HG02610 (cell line): ENCODE results near the gene MRPL14.

Experiments
- ATAC-seq: cut with Tn5 transposase; IDR thresholded peaks from one replicate; pipeline ENCODE4 v1.9.1; 2021; ENCODE audit warnings: mild to moderate bottlenecking, moderate library complexity; ENCODE audit not compliant: unreplicated experiment

Gene MRPL14

GRCh38 chr6:44127186-44128019, at the start of gene MRPL14, which contains the start of gene TMEM63B:
Gene MRPL14, minus strand, starts transcription at chr6:44127452. Its CDS starts 10,841 bp downstream, at chr6:44116611.
Gene TMEM63B, plus strand, starts transcription at chr6:44127554. Its CDS starts 7,031 bp downstream, at chr6:44134585.
- ATAC-seq = peak; percentile 71

- ATAC-seq = no peak
Measured at GRCh38 chr6:44176130-44176761, 49.0 kb upstream of the MRPL14 start.

DNA sequence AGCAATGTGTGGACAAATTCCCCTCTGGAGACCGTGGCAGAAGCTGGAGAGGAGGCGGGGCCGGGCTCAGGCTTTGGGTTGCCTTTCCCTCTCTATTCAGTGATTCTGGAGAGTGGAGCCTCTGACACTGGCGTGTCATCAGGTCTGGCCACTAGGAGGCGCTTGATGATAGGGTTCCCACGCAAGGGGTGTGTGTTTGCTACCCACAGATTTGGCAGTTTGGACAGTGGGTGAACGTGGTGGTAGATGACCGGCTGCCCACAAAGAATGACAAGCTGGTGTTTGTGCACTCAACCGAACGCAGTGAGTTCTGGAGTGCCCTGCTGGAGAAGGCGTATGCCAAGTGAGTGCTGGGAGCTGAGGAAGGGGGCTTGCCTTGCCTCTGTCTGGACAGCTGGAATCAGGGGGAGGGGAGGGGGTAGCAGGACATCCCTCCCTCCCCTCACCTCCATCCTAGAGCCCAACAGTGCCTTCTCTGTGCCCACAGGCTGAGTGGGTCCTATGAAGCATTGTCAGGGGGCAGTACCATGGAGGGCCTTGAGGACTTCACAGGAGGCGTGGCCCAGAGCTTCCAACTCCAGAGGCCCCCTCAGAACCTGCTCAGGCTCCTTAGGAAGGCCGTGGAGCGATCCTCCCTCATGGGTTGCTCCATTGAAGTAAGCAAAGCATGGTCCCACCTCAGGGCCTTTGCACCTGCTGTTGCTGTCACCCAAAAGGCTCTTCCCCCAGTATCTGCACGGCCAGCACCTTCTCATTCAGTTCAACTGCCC, 45.7 kb upstream of the MRPL14 start:
- ATAC-seq = peak; percentile 46

DNA sequence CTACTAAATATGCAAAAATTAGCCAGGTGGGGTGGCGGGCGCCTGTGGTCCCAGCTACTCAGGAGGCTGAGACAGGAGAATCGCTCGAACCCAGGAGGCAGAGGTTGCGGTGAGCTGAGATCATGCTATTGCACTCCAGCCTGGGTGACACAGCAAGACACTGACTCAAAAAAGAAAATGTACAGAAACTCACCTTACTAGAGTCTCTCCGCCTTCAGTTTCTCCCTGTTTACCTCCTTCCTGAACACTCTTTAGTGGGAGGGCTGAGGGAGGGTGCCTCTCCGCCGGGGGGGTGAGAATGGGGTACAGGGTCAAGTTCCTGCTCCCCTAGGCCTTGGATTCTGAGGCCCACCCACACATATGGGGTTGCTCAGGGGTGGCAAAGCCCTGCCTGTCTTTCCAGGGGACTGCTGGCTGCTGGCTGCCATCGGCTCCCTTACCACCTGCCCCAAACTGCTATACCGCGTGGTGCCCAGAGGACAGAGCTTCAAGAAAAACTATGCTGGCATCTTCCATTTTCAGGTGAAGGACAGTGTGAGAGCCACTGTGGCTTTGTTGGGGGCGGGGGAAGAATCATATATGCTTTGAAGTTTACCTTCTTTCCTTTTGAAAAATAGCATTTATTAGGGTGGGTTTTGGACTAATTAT, 44.8 kb upstream of the MRPL14 start:
- no peak for ATAC-seq

DNA sequence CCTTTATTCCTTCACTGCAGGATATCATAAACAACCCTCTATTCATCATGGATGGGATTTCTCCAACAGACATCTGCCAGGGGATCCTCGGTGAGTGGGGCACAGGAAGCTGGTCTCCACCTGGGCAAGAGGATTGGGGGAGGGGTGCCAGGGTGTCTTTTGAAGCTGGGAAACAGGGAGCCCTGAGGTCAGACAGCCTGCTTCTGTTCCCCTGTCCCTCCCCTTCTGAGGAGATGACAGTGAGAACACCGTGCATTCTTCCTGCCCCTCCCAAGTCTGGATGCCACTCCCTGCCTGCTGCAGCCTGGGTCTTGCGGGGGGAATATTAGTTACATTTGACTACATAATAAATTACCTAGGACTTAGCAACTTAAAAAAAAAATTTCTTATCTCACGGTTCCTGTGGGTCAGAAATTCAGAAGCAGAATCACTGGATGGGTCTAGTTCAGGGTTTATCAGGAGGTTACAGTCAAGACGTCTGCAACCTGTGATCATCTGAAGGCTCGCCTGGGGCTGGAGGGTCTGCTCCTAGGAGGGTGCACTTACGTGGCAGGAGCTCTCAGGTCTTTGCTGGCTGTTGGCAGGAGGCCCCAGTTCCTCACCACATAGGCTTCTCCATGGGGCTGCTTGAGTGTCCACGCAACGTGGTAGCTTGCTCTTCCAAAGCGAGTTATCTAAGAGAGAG, 42.8 kb upstream of the MRPL14 start:
- ATAC-seq = no peak

- ATAC-seq = no peak
Measured at GRCh38 chr6:44169154-44169553, 41.9 kb upstream of the MRPL14 start.

- ATAC-seq = no peak
Measured at GRCh38 chr6:44167567-44167966, 40.3 kb upstream of the MRPL14 start.

DNA sequence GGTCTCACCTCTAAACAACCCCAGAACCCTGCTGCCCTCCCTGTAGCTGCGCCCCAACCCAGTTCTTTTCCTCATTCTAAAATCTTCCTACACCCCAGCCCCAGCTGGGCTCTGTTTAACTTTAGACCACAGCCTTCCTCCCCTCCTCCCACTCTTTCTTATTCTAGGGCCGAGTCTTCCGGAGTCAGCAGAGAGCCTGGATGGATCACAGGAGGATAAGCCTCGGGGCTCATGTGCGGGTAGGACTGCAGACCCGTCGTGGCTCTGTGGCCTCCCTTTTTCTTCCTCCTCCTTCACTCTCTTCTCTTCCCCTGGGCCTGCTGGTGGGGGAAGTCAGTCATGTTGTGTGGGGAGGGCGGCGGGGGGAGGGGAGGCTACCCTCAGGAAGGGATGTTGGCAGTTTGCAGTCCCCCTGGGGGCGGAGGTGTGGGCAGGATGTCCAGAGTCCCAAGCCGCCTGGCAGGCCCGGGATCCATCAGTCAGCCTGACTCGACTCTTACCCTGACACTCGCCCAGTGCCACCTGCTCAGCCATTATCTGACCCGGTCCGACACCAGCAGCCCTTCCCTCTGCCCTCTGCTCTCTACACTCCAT, 39.4 kb upstream of the MRPL14 start:
- no peak for ATAC-seq

GRCh38 chr6:44166116-44166515, 38.9 kb upstream of the MRPL14 start:
- no peak for ATAC-seq

DNA sequence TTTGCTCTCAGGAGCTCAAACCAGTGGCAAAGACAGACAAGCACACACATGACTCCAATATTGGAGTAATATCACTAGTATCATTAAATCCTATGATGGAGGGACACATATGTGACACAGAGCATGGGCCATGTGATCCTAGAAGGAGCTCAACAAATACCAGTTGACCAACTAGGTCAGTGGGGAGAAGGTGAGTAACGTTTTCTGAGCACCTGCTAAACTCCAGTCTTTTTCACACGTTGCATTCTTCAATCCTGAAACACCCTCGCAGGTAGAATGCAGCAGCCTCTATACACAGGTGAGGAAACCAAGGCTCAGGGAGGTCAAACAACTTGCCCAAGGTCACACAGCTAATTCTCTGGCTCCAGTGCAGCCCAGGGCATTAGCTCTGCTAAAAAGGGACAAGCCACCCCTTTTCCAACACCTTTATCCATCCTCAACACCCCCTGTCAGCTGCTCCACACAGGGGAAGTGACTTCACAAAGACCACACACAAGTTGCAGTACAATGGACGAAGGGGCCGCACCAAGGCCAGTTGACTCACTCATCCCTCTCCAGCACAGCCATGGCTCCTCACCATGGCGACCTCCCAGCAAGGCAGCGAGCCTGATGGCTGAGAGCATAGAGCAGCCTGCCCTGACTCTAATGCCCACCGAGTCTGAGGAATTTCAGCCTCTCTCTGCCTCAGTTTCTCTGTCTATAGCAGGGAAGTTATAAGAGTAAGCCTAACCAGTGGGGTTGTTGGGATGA, 35.8 kb upstream of the MRPL14 start:
- no peak for ATAC-seq

GRCh38 chr6:44161997-44162338, 34.7 kb upstream of the MRPL14 start:
- no peak for ATAC-seq

DNA sequence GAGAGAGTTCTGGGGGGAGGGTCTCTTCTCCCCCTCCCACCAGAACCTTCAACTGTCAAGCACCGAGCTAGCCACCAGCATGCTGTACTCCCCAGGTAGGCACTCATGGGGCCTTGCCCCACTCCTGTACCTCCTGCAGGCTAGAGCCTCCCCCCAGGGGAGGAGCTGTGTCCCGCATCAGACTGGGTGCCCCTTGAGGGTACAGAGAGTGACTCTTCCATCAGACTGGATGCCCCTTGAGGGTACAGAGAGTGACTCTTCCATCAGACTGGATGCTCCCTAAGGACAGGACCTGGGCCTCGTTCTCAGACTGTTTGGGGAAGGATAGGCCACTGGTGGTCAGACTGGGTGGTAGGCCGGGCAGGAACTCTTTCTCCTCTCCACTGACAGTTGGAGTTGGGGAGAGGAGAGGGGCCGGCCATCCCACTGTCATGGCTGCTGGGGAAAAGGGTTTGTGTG, 31.5 kb upstream of the MRPL14 start, which contains the start of gene CAPN11:
CAPN11 (plus strand) TSS at position 51 of the 459 bp plus-strand sequence; CDS start at position 80, 29 bp downstream.
- ATAC-seq = no peak

- ATAC-seq = no peak
Measured at GRCh38 chr6:44157152-44157521, 29.9 kb upstream of the MRPL14 start.

GRCh38 chr6:44156494-44157151, 29.4 kb upstream of the MRPL14 start:
- no peak for ATAC-seq

DNA sequence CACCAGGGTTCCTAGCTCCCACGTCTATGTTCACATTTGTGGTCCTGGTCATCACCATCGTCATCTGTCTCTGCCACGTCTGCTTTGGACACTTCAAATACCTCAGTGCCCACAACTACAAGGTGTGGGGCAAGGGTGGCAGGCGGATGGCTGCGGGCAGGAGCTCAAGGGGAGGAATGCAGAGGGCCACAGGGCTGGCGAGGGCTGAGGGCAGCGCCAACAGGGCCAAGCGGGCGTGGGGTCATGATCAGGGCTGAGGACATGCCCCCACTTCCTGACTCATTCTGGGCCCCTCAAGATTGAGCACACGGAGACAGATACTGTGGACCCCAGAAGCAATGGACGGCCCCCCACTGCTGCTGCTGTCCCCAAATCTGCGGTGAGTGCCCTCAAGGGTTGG, 26.8 kb upstream of the MRPL14 start:
- no peak for ATAC-seq

DNA sequence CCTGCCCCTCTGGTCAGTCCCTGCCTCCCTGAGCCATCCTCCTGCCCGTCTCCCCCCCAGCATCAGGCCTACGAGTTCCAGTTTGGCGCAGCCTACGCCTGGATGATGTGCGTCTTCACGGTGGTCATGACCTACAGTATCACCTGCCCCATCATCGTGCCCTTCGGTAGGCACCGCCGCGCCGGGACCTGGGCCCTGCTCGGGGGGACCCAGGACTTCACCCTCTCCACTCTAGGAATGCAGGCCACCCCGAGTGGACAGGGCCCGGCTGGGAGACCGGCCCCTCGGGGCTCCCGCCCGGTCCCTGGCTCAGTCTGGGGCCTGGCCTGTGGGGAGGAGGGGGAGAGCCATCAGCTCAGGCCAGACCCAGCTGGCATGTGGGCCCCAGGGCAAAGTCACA, 25.3 kb upstream of the MRPL14 start:
- ATAC-seq = no peak

- ATAC-seq = no peak
Measured at GRCh38 chr6:44152109-44152461, 24.8 kb upstream of the MRPL14 start.

GRCh38 chr6:44151348-44152108, 24.3 kb upstream of the MRPL14 start:
- ATAC-seq = no peak
